Measurements from ENCODE around the gene CCDC177. TPM values are rescaled to one million over a fixed set of nuclear protein-coding genes. Genes with fewer than 3 reads are reported as not detected.

Gene CCDC177
- total RNA-seq, 1 experiment from 2014 or later, result 2.1 TPM

- TF ChIP-seq PRDM15 (CRISPR knock-in tag; IDR thresholded peaks at IDR 0.05) (no peak), ZNF219 (CRISPR knock-in tag; IDR thresholded peaks at IDR 0.05; ENCODE audit: borderline replicate concordance) (no peak), TEAD1 (CRISPR knock-in tag; IDR thresholded peaks at IDR 0.05) (no peak), STAT6 (CRISPR knock-in tag; conservative IDR thresholded peaks at IDR 0.05; ENCODE audit: low read depth) (no peak), ARID4B (CRISPR knock-in tag; IDR thresholded peaks at IDR 0.05; ENCODE audit: borderline replicate concordance) (no peak), MYBL2 (CRISPR knock-in tag; IDR thresholded peaks at IDR 0.05) (no peak), ATF1 (CRISPR knock-in tag; IDR thresholded peaks at IDR 0.05) (no peak), IRF2 (CRISPR knock-in tag; IDR thresholded peaks at IDR 0.05; ENCODE audit: borderline replicate concordance, low read depth) (no peak), PREB (CRISPR knock-in tag; IDR thresholded peaks at IDR 0.05; ENCODE audit: borderline replicate concordance) (no peak), KAT7 (CRISPR knock-in tag; IDR thresholded peaks at IDR 0.05; ENCODE audit: borderline replicate concordance) (no peak), FOXJ3 (CRISPR knock-in tag; IDR thresholded peaks at IDR 0.05; ENCODE audit: borderline replicate concordance) (no peak)
Measured at GRCh38 chr14:69553252-69553651, 21.4 kb downstream of the CCDC177 start (continued).

- no peak for ATAC-seq
- POLR2A ChIA-PET, result no interaction called here
- H3K4me1 Mint-ChIP-seq, result peaks cover 27% of the 10 kb centered on the region
- no peak overlapping the region for H3K4me3 Mint-ChIP-seq
- peaks cover 7% of the 10 kb centered on the region; the same call in 1 of the 2 replicates for H3K27me3 Mint-ChIP-seq (ENCODE audit: low read depth)
- DNase-seq (ENCODE audit: low spot score), result no peak
- peaks cover 3% of the 10 kb centered on the region; the same call in 1 of the 2 replicates for H3K9me3 Mint-ChIP-seq
- CTCF ChIA-PET, result interaction anchor here (0.7 to 1.4 kb wide), 7 partner anchors 9 to 48 kb away, joined by 3 to 10 read pairs (median 7); partner anchors contain the start of gene CCDC177
- no peaks in the 10 kb centered on the region for H3K36me3 Mint-ChIP-seq
- no peak overlapping the region; the same call in 1 of the 2 replicates for H3K27ac Mint-ChIP-seq
- TF ChIP-seq CBFB (CRISPR knock-in tag; IDR thresholded peaks at IDR 0.05; ENCODE audit: low read depth) (no peak), GABPB1 (CRISPR knock-in tag; IDR thresholded peaks at IDR 0.05) (no peak), ARID4B (CRISPR knock-in tag; IDR thresholded peaks at IDR 0.05; ENCODE audit: borderline replicate concordance) (no peak), SMAD4 (CRISPR knock-in tag; IDR thresholded peaks at IDR 0.05) (no peak), STAT6 (CRISPR knock-in tag; conservative IDR thresholded peaks at IDR 0.05; ENCODE audit: low read depth) (no peak), TCF7 (CRISPR knock-in tag; IDR thresholded peaks at IDR 0.05; ENCODE audit: low read depth) (no peak)
Measured at GRCh38 chr14:69551511-69551910, 23.2 kb downstream of the CCDC177 start.
